HG03439 (cell line): ENCODE data around the gene CSF1.
"Not testable (repeated sequence)": the region's sequence is repeated elsewhere in the genome, so short reads cannot be mapped to it uniquely, and the experiment has no call there.

ENCODE experiments used
- ATAC-seq: cut with Tn5 transposase; IDR thresholded peaks from one replicate; pipeline ENCODE4 v1.9.1; 2021; ENCODE audit warnings: mild to moderate bottlenecking, moderate library complexity; ENCODE audit not compliant: unreplicated experiment

The CSF1 gene, protein sequence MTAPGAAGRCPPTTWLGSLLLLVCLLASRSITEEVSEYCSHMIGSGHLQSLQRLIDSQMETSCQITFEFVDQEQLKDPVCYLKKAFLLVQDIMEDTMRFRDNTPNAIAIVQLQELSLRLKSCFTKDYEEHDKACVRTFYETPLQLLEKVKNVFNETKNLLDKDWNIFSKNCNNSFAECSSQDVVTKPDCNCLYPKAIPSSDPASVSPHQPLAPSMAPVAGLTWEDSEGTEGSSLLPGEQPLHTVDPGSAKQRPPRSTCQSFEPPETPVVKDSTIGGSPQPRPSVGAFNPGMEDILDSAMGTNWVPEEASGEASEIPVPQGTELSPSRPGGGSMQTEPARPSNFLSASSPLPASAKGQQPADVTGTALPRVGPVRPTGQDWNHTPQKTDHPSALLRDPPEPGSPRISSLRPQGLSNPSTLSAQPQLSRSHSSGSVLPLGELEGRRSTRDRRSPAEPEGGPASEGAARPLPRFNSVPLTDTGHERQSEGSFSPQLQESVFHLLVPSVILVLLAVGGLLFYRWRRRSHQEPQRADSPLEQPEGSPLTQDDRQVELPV

DNA sequence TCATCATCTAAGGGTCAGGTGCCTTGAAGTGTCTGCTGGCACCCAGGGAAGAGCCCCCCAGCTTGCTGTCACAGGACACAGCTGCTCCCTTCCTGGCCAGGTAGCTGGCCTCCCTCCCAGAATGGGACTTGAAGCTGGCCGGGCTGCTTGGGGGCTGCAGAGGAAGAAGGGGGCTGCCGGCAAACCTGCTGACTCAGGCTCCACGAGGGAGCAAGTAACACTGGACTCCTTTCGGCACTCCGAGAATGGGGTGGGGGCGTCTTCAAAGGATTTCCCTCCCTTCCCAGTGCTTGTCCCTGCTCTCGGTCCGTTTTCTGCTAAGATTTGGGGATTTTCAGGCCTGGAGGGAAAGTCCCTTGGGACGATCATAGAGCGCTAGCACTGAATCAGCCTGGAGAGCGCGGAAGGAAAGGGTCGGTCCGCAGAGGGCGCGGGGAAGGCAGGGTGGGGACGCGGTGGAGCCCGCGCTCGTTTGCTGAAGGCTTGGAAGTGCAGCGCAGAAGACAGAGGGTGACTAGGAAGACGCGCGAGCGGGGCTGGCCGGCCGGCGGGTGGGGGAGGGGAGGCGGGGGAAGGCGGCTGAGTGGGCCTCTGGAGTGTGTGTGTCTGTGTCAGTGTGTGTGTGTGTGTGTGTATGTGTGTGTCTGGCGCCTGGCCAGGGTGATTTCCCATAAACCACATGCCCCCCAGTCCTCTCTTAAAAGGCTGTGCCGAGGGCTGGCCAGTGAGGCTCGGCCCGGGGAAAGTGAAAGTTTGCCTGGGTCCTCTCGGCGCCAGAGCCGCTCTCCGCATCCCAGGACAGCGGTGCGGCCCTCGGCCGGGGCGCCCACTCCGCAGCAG lies at the start of gene CSF1:
CSF1 (plus strand) TSS at position 727 of the 840 bp plus-strand sequence. CDS start 175 bp downstream, outside the sequence.
- no peak for ATAC-seq

DNA sequence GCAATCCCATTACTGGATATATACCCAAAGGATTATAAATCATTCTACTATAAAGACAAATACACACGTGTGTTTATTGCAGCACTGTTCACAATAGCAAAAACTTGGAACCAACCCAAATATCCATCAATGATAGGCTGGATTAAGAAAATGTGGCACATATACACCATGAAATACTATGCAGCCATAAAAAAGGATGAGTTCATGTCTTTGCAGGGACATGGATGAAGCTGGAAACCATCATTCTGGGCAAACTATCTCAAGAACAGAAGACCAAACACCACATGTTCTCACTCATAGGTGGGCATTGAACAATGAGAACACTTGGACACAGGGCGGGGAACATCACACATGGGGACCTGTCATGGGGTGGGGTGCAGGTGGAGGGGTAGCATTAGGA lies 49.0 kb upstream of the CSF1 start:
- not testable (repeated sequence) for ATAC-seq

DNA sequence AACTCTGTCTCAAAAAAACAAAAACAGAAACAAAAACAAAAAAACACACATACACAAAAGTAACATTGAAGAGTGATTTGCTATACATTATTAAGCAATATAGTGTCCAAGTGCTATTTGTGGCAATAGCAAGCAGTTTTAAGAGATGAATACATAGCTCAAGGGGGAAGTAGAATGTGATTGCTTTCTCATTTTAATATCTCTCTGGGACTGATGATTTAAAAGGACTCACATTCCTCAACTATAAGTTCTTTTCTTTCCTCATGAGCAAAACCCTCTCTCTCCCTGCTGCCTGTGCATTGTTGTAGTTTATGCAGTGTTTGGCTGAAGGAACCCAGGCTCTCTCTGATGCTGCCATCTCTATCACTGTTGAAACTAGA lies 47.0 kb upstream of the CSF1 start:
- no peak for ATAC-seq

DNA sequence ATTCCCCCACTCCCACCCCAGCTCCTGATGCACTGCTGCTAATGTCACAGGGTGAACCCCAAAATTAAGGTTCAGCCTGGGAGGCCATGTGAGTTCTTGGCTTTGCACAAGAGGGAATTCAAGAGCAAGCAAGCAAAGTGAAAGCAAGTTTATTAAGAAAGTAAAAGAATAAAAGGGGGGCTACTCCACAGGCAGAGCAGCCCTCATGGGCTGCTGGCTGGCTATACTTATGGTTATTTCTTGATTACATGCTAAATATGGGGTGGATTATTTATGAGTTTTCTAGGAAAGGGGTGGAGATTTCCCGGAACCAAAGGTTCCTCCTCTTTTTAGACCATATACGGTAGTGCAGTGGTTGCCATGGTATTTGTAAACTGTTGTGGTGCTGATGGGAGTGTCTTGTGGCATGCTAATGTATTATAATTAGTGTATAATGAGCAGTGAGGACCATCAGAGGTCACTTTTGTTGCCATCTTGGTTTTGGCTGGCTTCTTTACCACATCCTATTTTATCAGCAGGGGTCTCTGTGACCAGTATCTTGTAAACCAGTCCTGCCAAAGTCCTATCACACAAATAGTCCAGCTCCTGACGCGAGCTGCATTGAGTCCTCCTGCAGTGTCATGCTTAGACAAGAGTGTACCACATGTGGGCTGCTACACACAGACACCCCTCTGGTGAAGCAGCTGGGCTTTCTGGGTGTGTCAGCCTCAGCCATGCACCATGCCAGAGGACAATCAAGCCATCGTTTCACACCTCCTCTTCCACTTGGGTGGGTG lies 46.4 kb upstream of the CSF1 start:
- no peak for ATAC-seq

DNA sequence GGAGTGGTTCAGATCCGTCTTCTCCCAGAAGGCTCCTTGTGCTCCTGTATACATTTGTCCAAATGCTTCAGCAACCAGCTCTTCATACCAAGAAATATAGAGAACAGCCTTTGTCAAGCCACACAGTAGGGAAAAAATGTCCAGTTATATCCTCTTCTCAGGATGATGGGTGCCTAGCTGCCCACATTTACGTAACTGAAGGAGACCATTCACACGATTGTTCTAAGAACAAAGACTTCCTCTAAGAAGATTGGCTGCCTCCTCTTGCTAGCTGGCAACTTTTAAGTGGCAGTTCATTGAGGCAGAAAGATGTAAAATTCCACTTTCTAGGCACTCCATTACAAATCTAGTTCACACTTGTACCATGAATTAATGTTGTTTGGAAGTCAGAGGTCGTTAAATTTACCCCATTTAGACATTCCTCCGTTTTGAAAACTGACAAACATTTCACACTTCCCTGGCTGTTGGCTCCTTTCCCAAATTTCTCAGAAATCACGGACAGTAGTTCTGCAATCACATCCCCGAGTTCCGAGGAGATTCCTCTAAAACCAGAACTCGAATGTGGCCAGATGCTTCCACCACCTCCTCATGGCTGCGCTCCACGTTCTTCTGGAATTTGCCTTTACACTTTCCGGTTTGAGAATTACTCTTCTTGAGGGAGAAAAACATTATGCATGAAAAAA lies 45.6 kb upstream of the CSF1 start:
- ATAC-seq = no peak

DNA sequence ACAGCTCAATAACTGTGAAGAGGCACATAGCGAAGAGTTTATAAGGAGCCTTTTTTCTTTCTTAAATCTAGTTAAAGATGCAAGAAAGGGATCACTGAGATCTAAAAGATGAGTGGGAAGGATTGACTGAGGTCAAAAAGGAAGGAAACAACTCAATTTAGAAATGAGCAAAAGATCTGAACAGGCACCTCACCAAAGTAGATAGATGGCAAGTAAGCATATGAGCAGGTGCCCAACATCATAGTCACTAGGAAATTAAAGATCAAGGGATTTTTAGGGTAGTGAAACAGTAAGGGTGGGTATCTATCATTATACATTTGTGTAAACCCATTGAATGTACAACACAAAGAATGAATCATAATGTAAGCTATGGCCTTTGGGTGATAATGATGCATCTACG lies 44.6 kb upstream of the CSF1 start:
- ATAC-seq = no peak

DNA sequence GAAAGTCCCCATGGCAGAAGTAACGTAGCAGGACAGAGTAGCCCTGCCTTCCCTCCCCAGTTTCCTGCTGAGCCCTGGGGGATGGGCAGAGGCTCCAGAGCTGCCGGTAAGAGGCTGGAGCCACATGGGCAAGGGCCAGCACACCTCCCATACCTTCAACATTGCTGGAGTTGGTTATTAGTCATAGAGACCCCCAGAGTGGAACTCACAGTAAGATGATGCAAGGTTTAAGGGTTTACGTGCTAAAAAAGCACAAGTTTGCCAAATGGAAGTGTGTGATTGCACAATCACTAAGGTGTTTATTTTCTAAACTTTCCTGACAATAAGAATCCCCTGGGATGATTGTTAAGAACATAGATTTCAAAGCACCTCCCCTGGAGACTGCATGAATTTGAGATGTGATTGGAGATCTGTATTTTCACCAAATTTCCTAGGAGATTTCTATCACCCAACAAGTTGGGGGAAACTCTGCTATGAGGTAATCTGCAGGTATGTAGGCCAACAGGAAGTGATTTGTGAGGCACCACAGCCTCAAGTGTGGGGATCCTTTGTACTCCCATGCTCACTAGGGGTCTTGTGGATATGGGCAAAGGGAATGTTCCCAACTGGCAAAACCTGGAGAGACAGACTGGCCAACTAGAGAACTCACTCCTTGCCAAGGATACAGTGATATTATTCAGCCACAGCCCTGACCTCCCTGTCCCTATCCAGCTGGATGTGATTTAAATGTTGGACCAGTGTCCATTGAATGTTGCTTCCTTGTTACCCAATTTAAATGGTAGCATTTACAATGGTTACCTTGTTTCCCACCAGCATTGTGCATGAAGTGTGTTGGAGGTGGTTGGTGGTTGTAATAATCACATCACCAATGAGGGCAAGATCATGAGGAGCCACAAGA lies 37.1 kb upstream of the CSF1 start:
- ATAC-seq = no peak

DNA sequence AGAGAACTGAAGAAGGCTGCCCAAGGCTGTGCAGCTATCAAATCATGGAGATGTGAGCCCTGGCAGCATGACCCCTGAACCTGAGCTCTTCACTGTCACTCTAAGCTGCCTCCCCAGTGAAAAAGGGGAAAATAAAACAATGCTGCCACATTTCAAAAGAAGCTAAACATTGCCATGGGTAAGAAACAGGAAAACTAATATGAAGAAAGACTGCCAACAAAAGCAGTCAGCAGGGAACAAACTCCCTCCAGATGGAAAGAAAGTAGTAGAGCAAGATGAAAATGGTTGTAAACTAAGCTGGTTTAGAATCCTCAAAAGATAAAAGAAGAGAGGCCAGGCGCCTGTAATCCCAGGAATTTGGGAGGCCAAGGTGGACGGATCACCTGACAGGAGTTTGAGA lies 36.2 kb upstream of the CSF1 start:
- no peak for ATAC-seq

DNA sequence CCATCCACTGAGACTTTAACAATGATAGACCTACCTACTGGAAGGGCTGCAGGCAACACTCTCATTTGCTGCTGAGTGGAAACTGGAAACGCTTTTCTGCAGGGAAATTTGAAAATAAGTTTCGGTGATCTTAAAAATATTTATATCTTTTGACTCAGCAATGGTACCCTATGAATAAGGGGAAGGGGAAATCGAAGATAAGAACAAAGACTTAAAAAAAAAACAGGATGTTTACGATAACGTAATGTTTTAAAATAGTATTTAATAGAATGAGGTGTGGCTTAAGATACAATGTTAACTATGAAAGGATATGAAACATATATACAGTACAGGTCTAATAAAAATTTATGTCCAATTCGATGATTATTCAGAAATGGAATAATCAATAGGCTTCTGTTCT lies 34.8 kb upstream of the CSF1 start:
- no peak for ATAC-seq

DNA sequence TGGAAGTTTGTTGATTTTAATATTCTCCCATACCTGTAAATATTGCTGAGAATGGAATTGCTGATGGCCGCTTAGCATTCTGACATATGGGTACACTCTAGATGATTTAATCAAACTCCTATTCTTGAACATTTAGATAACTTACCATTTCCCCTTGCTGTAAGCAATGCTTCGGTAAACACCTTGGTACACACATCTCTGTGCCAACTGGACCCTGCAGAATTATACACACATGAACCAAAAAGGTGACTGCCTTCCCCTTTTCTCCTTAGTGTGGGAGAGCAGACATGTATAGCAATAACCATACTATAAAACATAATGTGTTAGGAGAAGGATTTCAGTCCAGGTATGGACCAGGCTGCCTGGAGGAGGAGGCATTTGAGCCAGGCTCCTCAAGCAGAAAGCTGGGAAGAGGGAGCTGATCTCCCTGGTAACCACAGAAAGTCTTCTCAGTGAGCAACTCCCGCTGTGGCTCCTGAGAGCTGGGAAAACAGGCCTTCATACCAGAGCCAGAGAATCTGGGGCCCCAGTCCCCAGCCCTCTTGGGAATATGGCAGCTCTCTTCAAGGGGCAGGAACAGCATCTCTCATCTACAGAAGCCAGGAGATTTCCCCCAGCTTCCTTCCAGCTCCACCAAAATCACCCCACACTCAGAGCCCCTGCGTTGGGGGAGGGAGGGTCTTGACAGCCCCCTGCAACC lies 33.9 kb upstream of the CSF1 start:
- ATAC-seq = no peak

DNA sequence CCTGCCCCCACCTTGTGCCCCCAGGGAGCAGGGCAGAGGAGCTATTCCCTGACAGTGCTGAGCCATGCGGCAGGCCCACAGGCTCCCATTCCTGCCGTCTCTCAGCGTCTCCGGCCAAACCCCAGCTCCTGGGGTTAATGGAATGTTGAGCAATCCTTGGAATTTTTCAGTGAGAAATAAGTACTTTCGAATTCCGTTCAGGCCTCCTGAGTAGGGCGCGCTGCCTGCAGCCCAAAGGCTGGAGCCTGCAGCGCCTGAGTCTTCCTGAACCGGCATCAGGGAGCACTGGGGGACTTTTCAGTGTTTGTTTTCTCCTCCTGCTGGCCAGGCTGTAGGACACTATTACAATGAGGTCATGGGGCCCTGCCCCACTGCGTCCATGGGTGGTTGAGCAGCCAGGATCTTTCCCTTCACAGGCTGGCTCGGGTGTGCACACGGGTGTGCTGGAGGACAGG lies 33.3 kb upstream of the CSF1 start:
- no peak for ATAC-seq

DNA sequence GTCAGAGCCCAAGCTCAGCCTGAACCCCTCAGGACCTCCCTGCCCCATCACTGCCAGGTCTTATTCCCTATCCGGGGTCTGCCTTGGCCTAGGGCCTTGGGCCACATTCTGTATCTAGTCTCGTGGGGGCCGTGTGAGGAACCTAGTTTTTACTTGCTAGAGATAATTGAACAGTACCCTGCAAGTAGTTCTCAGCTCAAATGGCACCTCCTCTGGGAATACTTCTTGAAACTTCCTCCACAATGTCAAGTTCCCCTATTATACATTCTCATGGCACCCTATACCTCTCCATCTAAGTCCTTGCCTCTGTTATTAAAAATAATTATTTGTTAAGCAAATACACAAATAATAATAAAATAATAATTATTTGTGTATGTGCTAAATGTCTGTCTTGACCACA lies 32.9 kb upstream of the CSF1 start:
- ATAC-seq = no peak

DNA sequence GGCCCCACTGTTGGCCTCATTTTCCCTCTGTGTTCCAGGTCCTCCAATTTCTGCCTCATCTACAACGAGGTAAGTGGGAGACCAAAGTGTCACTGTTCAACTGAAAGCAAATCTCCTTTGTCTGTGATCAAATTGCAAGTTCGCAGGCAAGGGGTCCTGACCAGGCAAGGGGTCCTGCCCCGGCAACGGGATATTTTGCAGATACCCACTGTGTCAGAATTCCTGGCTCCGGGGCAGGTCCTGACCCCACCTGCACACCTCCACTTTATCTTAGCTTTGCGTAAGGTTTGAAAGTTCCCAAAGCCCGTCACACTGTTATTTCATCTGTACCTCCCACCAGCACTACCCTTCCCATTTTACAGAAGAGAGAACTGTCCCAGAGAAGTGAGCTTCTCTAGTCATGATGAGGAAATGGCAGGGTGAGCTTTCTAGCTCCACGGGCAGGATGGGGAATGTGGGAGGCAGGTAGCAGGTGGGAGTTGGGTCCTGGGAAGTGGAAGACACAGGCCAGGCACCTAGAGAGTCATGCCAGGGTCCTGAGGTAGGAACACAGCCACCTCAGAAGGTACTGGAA lies 32.0 kb upstream of the CSF1 start:
- no peak for ATAC-seq

DNA sequence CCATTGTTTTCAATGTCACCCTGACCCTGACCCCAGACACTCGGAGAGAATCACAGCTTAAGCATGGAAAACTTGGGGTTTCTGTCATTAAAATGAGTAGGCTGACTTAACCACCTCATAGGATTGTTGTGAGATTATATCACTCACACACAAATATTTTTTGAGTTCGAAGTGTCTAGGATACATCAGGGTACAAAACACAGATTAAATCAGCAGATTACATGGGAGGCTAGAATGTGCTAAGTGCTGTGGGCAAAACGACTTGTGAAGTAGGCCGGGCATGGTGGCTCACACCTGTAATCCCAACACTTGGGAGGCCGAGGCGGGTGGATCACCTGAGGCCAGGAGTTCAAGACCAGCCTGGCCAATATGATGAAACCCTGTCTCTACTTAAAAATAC lies 31.3 kb upstream of the CSF1 start:
- ATAC-seq = not testable (repeated sequence)

DNA sequence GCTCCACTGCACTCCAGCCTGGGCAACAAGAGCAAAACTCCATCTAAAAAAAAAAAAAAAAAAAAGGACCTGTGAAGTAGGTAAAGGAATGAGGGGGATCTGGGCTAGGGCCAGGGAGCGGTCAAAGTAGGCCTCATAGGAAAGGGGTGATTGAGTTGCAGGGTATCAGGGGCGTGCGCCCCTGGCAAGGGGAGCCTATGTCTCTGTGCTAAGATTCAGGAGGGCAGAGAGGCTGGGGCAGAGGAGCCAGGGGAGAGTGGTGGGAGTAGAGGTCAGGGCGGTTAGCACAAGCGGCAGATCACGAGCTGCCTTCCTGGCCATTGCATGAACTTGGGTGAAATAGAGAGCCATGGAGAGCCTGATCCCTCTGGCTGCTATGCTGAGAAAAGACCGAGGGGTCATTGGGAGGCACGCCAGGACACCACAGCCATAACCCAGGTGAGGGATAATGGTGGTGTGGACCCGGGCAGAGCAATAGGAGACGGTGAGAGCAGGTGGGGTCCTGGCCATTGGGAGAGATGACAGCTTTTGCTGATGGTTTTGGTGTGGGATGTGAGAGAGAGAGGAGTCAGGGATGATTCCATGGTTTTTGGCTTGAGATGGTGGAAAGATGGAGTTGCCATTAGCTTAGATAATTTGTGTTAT lies 30.6 kb upstream of the CSF1 start:
- ATAC-seq = no peak

DNA sequence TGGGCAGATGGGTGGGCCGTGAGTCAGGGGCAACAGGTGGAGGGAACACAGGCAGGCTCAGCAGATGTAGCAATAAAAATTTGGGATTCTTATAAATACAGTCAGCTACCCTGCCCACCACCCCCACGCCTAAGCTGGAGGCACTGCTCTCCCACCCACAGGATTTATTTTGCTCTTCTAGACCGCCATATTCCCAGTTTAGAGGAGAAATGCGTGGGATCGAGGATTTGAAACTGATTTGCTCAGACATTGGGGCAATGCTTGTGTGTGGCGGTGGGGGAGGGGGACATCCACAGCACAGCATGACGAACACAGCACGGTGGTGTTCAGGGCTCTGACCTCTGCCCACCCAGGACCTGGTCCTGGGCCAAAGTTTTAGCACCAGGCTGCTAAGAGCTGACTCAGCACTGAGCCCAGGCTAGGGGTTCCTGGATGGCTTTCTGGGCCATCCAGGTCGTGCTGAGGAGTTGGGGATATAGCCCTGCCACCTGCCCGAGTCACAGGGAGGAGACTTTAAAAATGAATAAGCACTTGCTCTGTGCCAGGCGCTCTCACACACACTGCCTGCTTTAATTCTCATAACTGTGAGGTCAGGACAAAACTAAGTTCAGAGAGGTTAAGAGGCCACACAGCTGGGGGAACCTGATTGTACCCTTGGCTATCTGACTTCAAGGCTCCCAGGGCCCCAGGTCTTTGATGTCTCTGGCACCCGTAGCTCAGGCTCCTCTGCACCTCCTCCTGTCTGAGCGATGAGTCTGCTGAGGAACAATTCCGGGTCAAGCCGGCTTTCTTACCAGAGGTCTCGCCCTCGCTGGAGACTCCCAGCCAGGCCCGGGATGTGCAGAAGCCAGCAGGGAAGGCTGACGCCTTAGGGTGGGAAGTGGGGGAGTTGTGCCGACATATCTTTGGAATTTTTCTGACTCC lies 29.4 kb upstream of the CSF1 start:
- no peak for ATAC-seq

DNA sequence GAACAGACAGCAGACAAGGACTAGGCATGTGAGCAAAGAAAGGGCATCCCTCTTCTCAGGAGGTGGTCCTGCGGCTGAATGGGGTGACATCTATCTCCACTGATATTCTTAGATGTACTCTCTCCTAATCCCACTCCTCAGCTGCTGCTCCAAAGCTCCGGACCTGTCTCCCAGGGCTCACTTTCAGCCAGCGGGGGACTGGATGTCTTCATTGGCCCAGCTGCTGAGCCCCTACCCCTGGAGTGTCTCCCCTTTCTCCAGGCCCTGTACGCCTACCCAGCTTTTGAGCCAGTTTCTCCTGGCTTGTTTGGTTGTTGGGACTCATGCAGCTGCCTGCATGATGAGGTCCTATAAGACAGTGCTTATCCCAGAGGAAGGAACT lies 28.8 kb upstream of the CSF1 start:
- ATAC-seq = no peak
